B cell (primary cell): ENCODE measurements around the gene MIER3. TPM values are rescaled to one million over a fixed set of nuclear protein-coding genes. Genes with fewer than 3 reads are reported as not detected.

Experiments
- ATAC-seq: fragments of 200-7000 bp; cut with Tn5 transposase; one replicate; pipeline ENCODE4 v1.10.0; 2021; ENCODE audit warnings: low read depth, mild to moderate bottlenecking, moderate number of reproducible peaks, moderate library complexity
- CTCF ChIA-PET: fragments of 350-600 bp; sonication (Branson Sonifier 250); formaldehyde crosslinking; loops from one replicate; lab custom pipeline; 2021; ENCODE audit warnings: antibody characterized with exemption, inconsistent platforms; lab: Charles Lee
- POLR2A ChIA-PET: fragments of 350-600 bp; sonication (Branson Sonifier 250); formaldehyde crosslinking; loops from one replicate; lab custom pipeline; 2021; ENCODE audit warnings: antibody characterized with exemption; lab: Charles Lee
- DNase-seq: peaks from one replicate; pipeline ENCODE4 v3.0.0; 2013
- H2AFZ ChIP-seq: 2 replicates; pipeline ENCODE4 v1.6.1; 2012; ENCODE audit warnings: mild to moderate bottlenecking, low read depth, low read length; ENCODE audit not compliant: insufficient read depth, poor library complexity, severe bottlenecking
- H3K27ac ChIP-seq, 2 donors: 1 replicate in 1 of 2; 2 replicates in 1 of 2; pipeline ENCODE4 v1.5.1; 2012 to 2013; ENCODE audit warnings: low read length in 2 of 2, mild to moderate bottlenecking in 2 of 2, moderate library complexity in 1 of 2
- H3K27me3 ChIP-seq, 4 experiments: fragments of 200-600 bp in 1 of 4; sonication (generic) in 1 of 4; replicated peaks in 1 of 4; 1 replicate in 2 of 4; 2 replicates in 2 of 4; pipeline versions ENCODE4 v1.6.1 to v1.7.0; 2013 to 2016; ENCODE audit warnings: low read length in 3 of 4, mild to moderate bottlenecking in 2 of 4, mixed read lengths in 1 of 4, moderate library complexity in 1 of 4; ENCODE audit not compliant: insufficient read depth in 4 of 4, control insufficient read depth in 3 of 4; ENCODE audit errors: control extremely low read depth in 1 of 4
- H3K36me3 ChIP-seq, 2 experiments: replicated peaks in 1 of 2; 1 replicate in 1 of 2; 2 replicates in 1 of 2; pipeline versions ENCODE4 v1.6.1 to v1.7.1; 2013; ENCODE audit warnings: low read length in 1 of 2; ENCODE audit not compliant: insufficient read depth in 2 of 2, control insufficient read depth in 1 of 2; ENCODE audit errors: control extremely low read depth in 1 of 2, extremely low read depth in 1 of 2
- H3K4me1 ChIP-seq, 2 donors: fragments of 200-600 bp in 1 of 2; sonication (generic) in 1 of 2; 1 replicate in 1 of 2; 2 replicates in 1 of 2; pipeline versions ENCODE4 v1.5.1 to v1.6.1; 2013 to 2017; ENCODE audit warnings: low read length in 2 of 2; ENCODE audit not compliant: control insufficient read depth in 2 of 2, insufficient read depth in 2 of 2
- H3K4me2 ChIP-seq: replicated peaks from 2 replicates; pipeline ENCODE3; 2012; ENCODE audit warnings: mild to moderate bottlenecking, low read depth, low read length; ENCODE audit not compliant: poor library complexity, severe bottlenecking
- H3K4me3 ChIP-seq, 5 experiments: fragments of 200-600 bp in 1 of 5; sonication (generic) in 1 of 5; 1 replicate in 3 of 5; 2 replicates in 2 of 5; pipeline versions ENCODE4 v1.5.1 to v1.7.0; 2011 to 2016; ENCODE audit warnings: low read length in 4 of 5, mild to moderate bottlenecking in 4 of 5, low read depth in 2 of 5, control low read depth in 1 of 5, moderate library complexity in 1 of 5; ENCODE audit not compliant: insufficient read depth in 1 of 5; ENCODE audit errors: control extremely low read depth in 1 of 5, extremely low read depth in 1 of 5
- H3K79me2 ChIP-seq: fragments of 200-600 bp; sonication (generic); one replicate; pipeline ENCODE4 v1.6.0; 2016; ENCODE audit warnings: low read length; ENCODE audit not compliant: control insufficient read depth, insufficient read depth
- H3K9ac ChIP-seq: fragments of 200-600 bp; sonication (generic); 2 replicates; pipeline ENCODE4 v1.6.1; 2017; ENCODE audit warnings: mild to moderate bottlenecking, low read length, moderate library complexity
- H3K9me3 ChIP-seq, 3 donors: one replicate each; pipeline versions ENCODE4 v1.6.1 to v1.7.1; 2013; ENCODE audit warnings: low read length in 2 of 3; ENCODE audit not compliant: control insufficient read depth in 2 of 3, insufficient read depth in 1 of 3; ENCODE audit errors: control extremely low read depth in 1 of 3
- H4K20me1 ChIP-seq: 2 replicates; pipeline ENCODE4 v1.6.0; 2012; ENCODE audit warnings: mild to moderate bottlenecking, low read length; ENCODE audit not compliant: insufficient read depth, control insufficient read depth, poor library complexity, severe bottlenecking
- H3K27ac Mint-ChIP-seq: one replicate; pipeline ENCODE4 v1.8.0; 2021; ENCODE audit warnings: mixed read lengths
- H3K27me3 Mint-ChIP-seq: one replicate; pipeline ENCODE4 v1.8.0; 2021; ENCODE audit warnings: mixed read lengths
- H3K4me1 Mint-ChIP-seq: one replicate; pipeline ENCODE4 v1.8.0; 2021; ENCODE audit warnings: mixed read lengths
- H3K4me3 Mint-ChIP-seq: one replicate; pipeline ENCODE4 v1.8.0; 2021; ENCODE audit warnings: mixed read lengths
- H3K9me3 Mint-ChIP-seq: one replicate; pipeline ENCODE4 v1.8.0; 2022; ENCODE audit warnings: mixed read lengths; ENCODE audit not compliant: insufficient read depth
- CTCF ChIP-seq: fragments of 200-600 bp; IDR thresholded peaks from one replicate; pipeline ENCODE4 v1.8.0; 2022; ENCODE audit warnings: antibody characterized with exemption, mild to moderate bottlenecking
- EZH2 ChIP-seq: IDR thresholded peaks from 2 replicates; pipeline ENCODE4 v1.6.1; 2012; ENCODE audit warnings: borderline replicate concordance, low read depth, mild to moderate bottlenecking, moderate library complexity, low read length; ENCODE audit not compliant: insufficient read depth, poor library complexity, severe bottlenecking
- WGBS: methylation state at CpG from one replicate; pipeline ENCODE4 v1.1.5; 2013; ENCODE audit warnings: missing lambda C conversion rate; ENCODE audit not compliant: insufficient coverage; 5-methylcytosine and 5-hydroxymethylcytosine counted together
- intact Hi-C: fragments of 100-400 bp; cut with micrococcal nuclease; formaldehyde crosslinking; loops from one replicate; pipeline ENCODE4 v1.10.0; 2022
- polyA plus RNA-seq: library from polyadenylated mRNA; depleted of rRNA; stranded (reverse); fragments of >200 nt; gene quantifications from 2 replicates; pipeline ENCODE4 v1.2.3, GENCODE V29; 2012
- total RNA-seq, 2 donors: library from RNA; stranded (reverse); fragments of 120-200 nt in 1 of 2; gene quantifications; 1 replicate in 1 of 2; 2 replicates in 1 of 2; pipeline versions ENCODE4 v1.2.3 to v1.2.4, GENCODE V29; 2013 to 2022

Gene MIER3
- total and polyA plus RNA-seq, 2 donors (not counting 1 experiment from before 2014, with no cell fraction given) = 5.8 to 25.9 TPM

DNA sequence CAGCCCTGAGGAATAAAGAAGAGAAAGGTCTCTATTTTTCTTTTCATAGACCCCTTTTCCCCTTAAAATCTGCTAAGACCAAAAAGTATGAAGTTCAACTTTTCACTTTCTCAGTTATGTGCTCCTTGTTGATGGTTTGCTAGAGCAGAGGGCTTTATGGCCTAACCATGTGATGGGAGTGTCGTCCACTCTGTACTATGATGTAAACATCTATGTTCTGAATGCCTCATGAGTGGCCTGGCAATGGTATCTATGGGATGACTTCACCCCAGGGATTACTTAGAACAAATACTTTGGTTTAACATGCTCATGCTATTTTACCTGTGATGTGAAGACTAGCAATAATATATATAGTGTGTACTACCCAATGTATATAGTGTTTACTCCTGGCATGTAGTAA, 43.7 kb upstream of the MIER3 start:
- Mint-ChIP-seq H3K9me3 (no peaks in the 10 kb centered on the region), H3K27me3 (peaks cover 4% of the 10 kb centered on the region), H3K27ac (no peak overlapping the region), H3K4me1 (no peaks in the 10 kb centered on the region), H3K4me3 (no peak overlapping the region)
- Histone ChIP-seq H3K79me2 (no peaks in the 10 kb centered on the region), H3K9ac (no peak overlapping the region), H3K4me2 (no peak overlapping the region), H3K36me3 (no peaks in the 10 kb centered on the region), H3K9me3 (no peaks in the 10 kb centered on the region), H3K4me3 (no peak overlapping the region), H3K27me3 (peaks cover 0 to 4% (median 0%) of the 10 kb centered on the region in 4 experiments), H4K20me1 (no peaks in the 10 kb centered on the region), H3K27ac (no peak overlapping the region), H2AFZ (no peak overlapping the region), H3K4me1 (no peaks in the 10 kb centered on the region)
- ChIA-PET POLR2A (interaction anchor here (0.6 kb wide), 1 partner anchor 1290 kb away, joined by 4 read pairs; no protein-coding TSS in a partner anchor), CTCF (interaction anchor here (0.7 to 2.3 kb wide), 7 partner anchors 9 to 732 kb away, joined by 3 to 14 read pairs (median 3); no protein-coding TSS in a partner anchor)
- ATAC-seq (no peak), DNase-seq (no peak)
- TF ChIP-seq CTCF = no peak
- TF ChIP-seq EZH2 = no peak
- WGBS = no CpG with 5 or more reads among the region's 1 CpG
- intact Hi-C loops = loop anchor here (5.0 kb wide), 1 partner anchor 37 kb away; no protein-coding TSS in a partner anchor

DNA sequence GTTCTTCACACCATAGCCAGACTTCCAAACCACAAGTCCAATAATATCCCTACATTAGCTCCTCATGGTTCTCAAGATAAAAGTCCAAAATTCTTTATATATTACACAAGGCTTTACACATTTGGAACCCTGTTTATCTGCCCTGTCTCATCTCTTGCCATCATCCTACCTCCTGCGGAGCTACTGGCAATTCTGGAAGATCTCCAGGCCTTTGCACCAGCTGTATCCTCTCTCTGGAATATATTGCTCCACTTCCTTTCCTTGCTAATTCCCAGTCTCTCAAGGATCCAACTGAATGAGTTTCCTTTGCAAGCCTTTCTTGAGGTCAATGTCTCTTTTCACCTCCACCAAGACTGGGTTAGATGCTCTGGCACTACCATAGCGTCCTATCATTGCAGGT, 41.3 kb upstream of the MIER3 start:
- Mint-ChIP-seq H3K4me1 (no peaks in the 10 kb centered on the region), H3K27ac (no peak overlapping the region), H3K9me3 (no peaks in the 10 kb centered on the region), H3K27me3 (peaks cover 4% of the 10 kb centered on the region), H3K4me3 (no peak overlapping the region)
- H2AFZ ChIP-seq = no peak overlapping the region
- H3K36me3 ChIP-seq = no peaks in the 10 kb centered on the region
- CTCF ChIA-PET = interaction anchor here (0.6 kb wide), 1 partner anchor 23 kb away, joined by 4 read pairs; no protein-coding TSS in a partner anchor
- no peaks in the 10 kb centered on the region for H3K9me3 ChIP-seq
- H3K9ac ChIP-seq = no peak overlapping the region
- no peaks in the 10 kb centered on the region for H3K4me1 ChIP-seq
- no peak overlapping the region for H3K4me2 ChIP-seq
- no peak overlapping the region for H3K4me3 ChIP-seq
- no peak overlapping the region for H3K27ac ChIP-seq
- H4K20me1 ChIP-seq = no peaks in the 10 kb centered on the region
- 94% methylated on average over 1 of the region's 2 CpGs for WGBS
- ATAC-seq = no peak
- no peak for TF ChIP-seq EZH2
- no peak for TF ChIP-seq CTCF
- H3K79me2 ChIP-seq = no peaks in the 10 kb centered on the region
- H3K27me3 ChIP-seq = peaks cover 0 to 4% (median 0%) of the 10 kb centered on the region in 4 experiments
- no peak for DNase-seq
- intact Hi-C loops = no loop called here
- POLR2A ChIA-PET = no interaction called here
